K562 (cell line): Measurements from ENCODE around the gene NAV2. TPM values are rescaled to one million over a fixed set of nuclear protein-coding genes. Genes with fewer than 3 reads are reported as not detected.
A peak's percentile ranks its signal among the peaks of the same experiment; 100 is the strongest.

Source experiments
- BRD4 ChIP-seq: fragments of 200-600 bp; sonication (generic); IDR thresholded peaks from 2 replicates; pipeline ENCODE4 v1.6.1; 2017; ENCODE audit warnings: inconsistent platforms
- CBFA2T3 ChIP-seq: fragments of 450-650 bp; IDR thresholded peaks from 2 replicates; pipeline ENCODE4 v1.6.1; 2017
- DNMT1 ChIP-seq: fragments of 450-650 bp; IDR thresholded peaks from 2 replicates; pipeline ENCODE4 v1.6.1; 2016; ENCODE audit warnings: antibody characterized with exemption, mild to moderate bottlenecking
- EP300 ChIP-seq: IDR thresholded peaks from 2 replicates; pipeline ENCODE4 v1.6.1; 2012; ENCODE audit warnings: low read length, improper control_type of control experiment
- ETV5 ChIP-seq: sonication (generic); formaldehyde crosslinking; IDR thresholded peaks from 2 replicates; pipeline ENCODE4 v1.4.0; 2020; ENCODE audit warnings: low read depth, mild to moderate bottlenecking, missing genetic modification reagents
- FOXJ3 ChIP-seq: sonication (generic); formaldehyde crosslinking; IDR thresholded peaks from 2 replicates; pipeline ENCODE4 v1.4.0; 2020; ENCODE audit warnings: mild to moderate bottlenecking, missing genetic modification reagents
- JUND ChIP-seq, 2 experiments: IDR thresholded peaks; 2 replicates in 1 of 2; 3 replicates in 1 of 2; pipeline ENCODE4 v1.6.1; 2011; ENCODE audit warnings: borderline replicate concordance in 2 of 2, low read depth in 2 of 2, low read length in 2 of 2, improper control_type of control experiment in 1 of 2, missing biosample characterization in 1 of 2, missing genetic modification characterization in 1 of 2, missing genetic modification reagents in 1 of 2
- KDM1A ChIP-seq, 2 experiments: fragments of 450-650 bp; IDR thresholded peaks; 2 replicates each; pipeline ENCODE4 v1.6.1; 2016; ENCODE audit warnings: mild to moderate bottlenecking in 2 of 2
- MAFK ChIP-seq: IDR thresholded peaks from 2 replicates; pipeline ENCODE4 v1.6.1; 2011; ENCODE audit warnings: low read length, improper control_type of control experiment
- MYC ChIP-seq, 2 experiments: fragments of 250-450 bp in 1 of 2; sonication (Bioruptor Pico) in 1 of 2; IDR thresholded peaks; 2 replicates each; pipeline versions ENCODE4 v1.5.1 to v1.6.1; 2012 to 2021; ENCODE audit warnings: low read depth in 2 of 2, borderline replicate concordance in 1 of 2, improper control_type of control experiment in 1 of 2, low read length in 1 of 2, mild to moderate bottlenecking in 1 of 2, moderate library complexity in 1 of 2
- PML ChIP-seq: IDR thresholded peaks from 2 replicates; pipeline ENCODE4 v1.6.1; 2012; ENCODE audit warnings: low read length, inconsistent platforms
- POLR2B ChIP-seq: fragments of 450-650 bp; IDR thresholded peaks from 2 replicates; pipeline ENCODE4 v1.6.1; 2018; ENCODE audit warnings: low read depth; ENCODE audit not compliant: partially characterized antibody
- SUPT5H ChIP-seq: fragments of 450-650 bp; IDR thresholded peaks from 2 replicates; pipeline ENCODE4 v1.6.1; 2016
- TCF15 ChIP-seq: fragments of 250-450 bp; sonication (Bioruptor Pico); IDR thresholded peaks from 2 replicates; pipeline ENCODE4 v1.8.0; 2022; ENCODE audit warnings: moderate library complexity, mild to moderate bottlenecking, inconsistent platforms
- TCF3 ChIP-seq: sonication (generic); formaldehyde crosslinking; IDR thresholded peaks from 2 replicates; pipeline ENCODE4 v1.4.0; 2020; ENCODE audit warnings: mild to moderate bottlenecking, missing genetic modification reagents
- YY1 ChIP-seq, 3 experiments: IDR thresholded peaks; 2 replicates each; pipeline ENCODE4 v1.6.1; 2011; ENCODE audit warnings: low read length in 2 of 3, mild to moderate bottlenecking in 2 of 3, moderate library complexity in 2 of 3, borderline replicate concordance in 1 of 3, control low read depth in 1 of 3, low read depth in 1 of 3; ENCODE audit not compliant: insufficient read depth in 3 of 3, insufficient replicate concordance in 2 of 3, control insufficient read depth in 1 of 3, insufficient read length in 1 of 3; ENCODE audit errors: extremely low read depth in 1 of 3
- ZFP36 ChIP-seq: fragments of 150-350 bp; IDR thresholded peaks from 2 replicates; pipeline ENCODE4 v1.6.1; 2018; ENCODE audit warnings: low read length, low read depth; ENCODE audit not compliant: partially characterized antibody
- ZNF280A ChIP-seq: fragments of 450-650 bp; IDR thresholded peaks from 2 replicates; pipeline ENCODE4 v1.6.1; 2018; ENCODE audit warnings: mild to moderate bottlenecking, low read depth; ENCODE audit not compliant: partially characterized antibody
- ZNF444 ChIP-seq: fragments of 250-450 bp; sonication (Bioruptor Pico); IDR thresholded peaks from 2 replicates; pipeline ENCODE4 v1.4.0; 2020; ENCODE audit warnings: mild to moderate bottlenecking, moderate library complexity
- ZNF707 ChIP-seq: fragments of 250-450 bp; sonication (Bioruptor Pico); conservative IDR thresholded peaks from 2 replicates; pipeline ENCODE4 v1.8.0; 2022; ENCODE audit warnings: inconsistent platforms, mild to moderate bottlenecking, moderate library complexity
- polyA plus RNA-seq, 8 experiments: library from polyadenylated mRNA; depleted of rRNA in 4 of 8; stranded (reverse) in 5 of 8; unstranded in 3 of 8; fragments of >200 nt; fragmentation: Nextera tagmentation in 2 of 8; fragmentation: Illumina TruSeq in 1 of 8; extraction: Ambion mirVana in 2 of 8; extraction: Trizol in 1 of 8; gene quantifications; 2 replicates each; pipeline versions ENCODE4 v1.2.1 to v1.2.3, GENCODE V29; 2011 to 2014; ENCODE audit warnings: inconsistent platforms in 1 of 8, missing spikeins in 1 of 8
- total RNA-seq, 7 experiments: library from RNA; depleted of rRNA in 6 of 7; stranded (reverse); fragments of >200 nt in 6 of 7; fragmentation: Illumina TruSeq in 2 of 7; extraction: Trizol in 2 of 7; gene quantifications; 2 replicates each; pipeline versions ENCODE4 v1.2.1 to v1.2.3, GENCODE V29; 2011 to 2021; ENCODE audit warnings: low replicate concordance in 1 of 7
- TF ChIP-seq, protein P1 (sequence below): fragments of 450-650 bp; IDR thresholded peaks from 2 replicates; pipeline ENCODE4 v1.6.1; 2017; ENCODE audit warnings: mild to moderate bottlenecking, moderate library complexity
- TF ChIP-seq, protein P2 (sequence below): fragments of 250-450 bp; sonication (Bioruptor Pico); IDR thresholded peaks from 2 replicates; pipeline ENCODE4 v1.5.0; 2022; ENCODE audit warnings: mild to moderate bottlenecking
- TF ChIP-seq, protein P3 (sequence below): sonication (generic); formaldehyde crosslinking; IDR thresholded peaks from 2 replicates; pipeline ENCODE4 v1.9.0; 2022; ENCODE audit warnings: mild to moderate bottlenecking, missing genetic modification reagents

NAV2 gene
- total and polyA plus RNA-seq, 9 of the 15 experiments (the other 6 are each of a cell fraction or from before 2014, with no cell fraction given): 0.03 to 0.35 (median 0.05) TPM

GRCh38 chr11:19995145-19995544, 282.5 kb downstream of the NAV2 start (continued):
- TF ChIP-seq, protein P1, sequence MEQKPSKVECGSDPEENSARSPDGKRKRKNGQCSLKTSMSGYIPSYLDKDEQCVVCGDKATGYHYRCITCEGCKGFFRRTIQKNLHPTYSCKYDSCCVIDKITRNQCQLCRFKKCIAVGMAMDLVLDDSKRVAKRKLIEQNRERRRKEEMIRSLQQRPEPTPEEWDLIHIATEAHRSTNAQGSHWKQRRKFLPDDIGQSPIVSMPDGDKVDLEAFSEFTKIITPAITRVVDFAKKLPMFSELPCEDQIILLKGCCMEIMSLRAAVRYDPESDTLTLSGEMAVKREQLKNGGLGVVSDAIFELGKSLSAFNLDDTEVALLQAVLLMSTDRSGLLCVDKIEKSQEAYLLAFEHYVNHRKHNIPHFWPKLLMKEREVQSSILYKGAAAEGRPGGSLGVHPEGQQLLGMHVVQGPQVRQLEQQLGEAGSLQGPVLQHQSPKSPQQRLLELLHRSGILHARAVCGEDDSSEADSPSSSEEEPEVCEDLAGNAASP: no peak
- TF ChIP-seq POLR2B (no peak), YY1 (IDR thresholded peaks at IDR 0.05; ENCODE audit: borderline replicate concordance in 1 of 3, control insufficient read depth in 1 of 3, extremely low read depth in 1 of 3, insufficient read depth in 3 of 3, insufficient read length in 1 of 3, insufficient replicate concordance in 2 of 3, low read depth in 1 of 3, low read length in 2 of 3) (no peak), ZNF707 (CRISPR knock-in tag) (no peak), TCF15 (CRISPR knock-in tag) (no peak), CBFA2T3 (peak; percentile 85), ZNF280A (no peak), EP300 (peak; percentile 71), PML (peak; percentile 38; the same call in 1 of the 2 replicates), MAFK (peak; percentile 48; the same call in 1 of the 2 replicates), DNMT1 (no peak), KDM1A (IDR thresholded peaks at IDR 0.05) (peak in 1 of 2 experiments; percentile 65; a peak in 3 of 4 replicates), SUPT5H (no peak), FOXJ3 (CRISPR knock-in tag) (no peak), ZNF444 (CRISPR knock-in tag) (no peak), ZFP36 (no peak), TCF3 (CRISPR knock-in tag) (peak; percentile 92), JUND (IDR thresholded peaks at IDR 0.05; ENCODE audit: borderline replicate concordance, low read depth, low read length) (peak; percentile 95), JUND (tag; IDR thresholded peaks at IDR 0.05; ENCODE audit: borderline replicate concordance, low read depth, low read length) (peak; percentile 84; the same call in 2 of the 3 replicates), ETV5 (CRISPR knock-in tag) (no peak), BRD4 (no peak), MYC (IDR thresholded peaks at IDR 0.05; ENCODE audit: low read depth, low read length) (no peak), MYC (CRISPR knock-in tag; IDR thresholded peaks at IDR 0.05; ENCODE audit: borderline replicate concordance, low read depth) (no peak)
- TF ChIP-seq, protein P2, sequence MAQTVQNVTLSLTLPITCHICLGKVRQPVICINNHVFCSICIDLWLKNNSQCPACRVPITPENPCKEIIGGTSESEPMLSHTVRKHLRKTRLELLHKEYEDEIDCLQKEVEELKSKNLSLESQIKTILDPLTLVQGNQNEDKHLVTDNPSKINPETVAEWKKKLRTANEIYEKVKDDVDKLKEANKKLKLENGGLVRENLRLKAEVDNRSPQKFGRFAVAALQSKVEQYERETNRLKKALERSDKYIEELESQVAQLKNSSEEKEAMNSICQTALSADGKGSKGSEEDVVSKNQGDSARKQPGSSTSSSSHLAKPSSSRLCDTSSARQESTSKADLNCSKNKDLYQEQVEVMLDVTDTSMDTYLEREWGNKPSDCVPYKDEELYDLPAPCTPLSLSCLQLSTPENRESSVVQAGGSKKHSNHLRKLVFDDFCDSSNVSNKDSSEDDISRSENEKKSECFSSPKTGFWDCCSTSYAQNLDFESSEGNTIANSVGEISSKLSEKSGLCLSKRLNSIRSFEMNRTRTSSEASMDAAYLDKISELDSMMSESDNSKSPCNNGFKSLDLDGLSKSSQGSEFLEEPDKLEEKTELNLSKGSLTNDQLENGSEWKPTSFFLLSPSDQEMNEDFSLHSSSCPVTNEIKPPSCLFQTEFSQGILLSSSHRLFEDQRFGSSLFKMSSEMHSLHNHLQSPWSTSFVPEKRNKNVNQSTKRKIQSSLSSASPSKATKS (CRISPR knock-in tag): no peak
- TF ChIP-seq, protein P3, sequence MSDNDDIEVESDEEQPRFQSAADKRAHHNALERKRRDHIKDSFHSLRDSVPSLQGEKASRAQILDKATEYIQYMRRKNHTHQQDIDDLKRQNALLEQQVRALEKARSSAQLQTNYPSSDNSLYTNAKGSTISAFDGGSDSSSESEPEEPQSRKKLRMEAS: peak; percentile 57
